Neutrophil (primary cell): ENCODE measurements around the gene STMN3.
"Not testable (repeated sequence)": the region's sequence is repeated elsewhere in the genome, so short reads cannot be mapped to it uniquely, and the experiment has no call there.

Source experiments
- H3K27ac ChIP-seq: fragments of 200-600 bp; sonication (generic); 2 replicates; pipeline ENCODE4 v1.5.1; 2016; ENCODE audit warnings: mild to moderate bottlenecking, moderate library complexity
- H3K27me3 ChIP-seq: fragments of 200-600 bp; sonication (generic); 2 replicates; pipeline ENCODE4 v1.6.0; 2016; ENCODE audit warnings: mild to moderate bottlenecking
- H3K36me3 ChIP-seq: fragments of 200-600 bp; sonication (generic); 2 replicates; pipeline ENCODE4 v1.5.1; 2017
- H3K4me1 ChIP-seq, 2 experiments: fragments of 200-600 bp in 1 of 2; sonication (generic) in 1 of 2; 1 replicate in 1 of 2; 2 replicates in 1 of 2; pipeline versions ENCODE4 v1.5.1 to v1.6.1; 2013 to 2016; ENCODE audit warnings: low read depth in 1 of 2, low read length in 1 of 2, mild to moderate bottlenecking in 1 of 2, moderate library complexity in 1 of 2; ENCODE audit not compliant: control insufficient read depth in 1 of 2, insufficient read depth in 1 of 2
- H3K4me3 ChIP-seq, 2 experiments: fragments of 200-600 bp in 1 of 2; sonication (generic) in 1 of 2; 1 replicate in 1 of 2; 2 replicates in 1 of 2; pipeline ENCODE4 v1.5.1; 2013 to 2016; ENCODE audit warnings: low read depth in 1 of 2, low read length in 1 of 2, mild to moderate bottlenecking in 1 of 2, moderate library complexity in 1 of 2
- H3K9me3 ChIP-seq: fragments of 200-600 bp; sonication (generic); 2 replicates; pipeline ENCODE4 v1.5.1; 2016
- CTCF ChIP-seq: fragments of 200-600 bp; sonication (generic); IDR thresholded peaks from 2 replicates; pipeline ENCODE4 v1.5.1; 2016; ENCODE audit warnings: antibody characterized with exemption

STMN3 gene

GRCh38 chr20:63661108-63661507 lies 7.9 kb upstream of the STMN3 start:
- Histone ChIP-seq H3K27me3 (no peaks in the 10 kb centered on the region), H3K4me3 (no peak overlapping the region), H3K4me1 (peaks cover 21 to 25% of the 10 kb centered on the region in 2 experiments), H3K9me3 (no peaks in the 10 kb centered on the region), H3K36me3 (peaks cover 21% of the 10 kb centered on the region), H3K27ac (no peak overlapping the region)
- no peak for TF ChIP-seq CTCF

GRCh38 chr20:63660622-63661021 lies 7.4 kb upstream of the STMN3 start:
- Histone ChIP-seq H3K4me3 (no peak overlapping the region), H3K4me1 (peaks cover 18 to 20% of the 10 kb centered on the region in 2 experiments), H3K27ac (no peak overlapping the region), H3K27me3 (peaks cover 4% of the 10 kb centered on the region), H3K36me3 (peaks cover 21% of the 10 kb centered on the region), H3K9me3 (no peaks in the 10 kb centered on the region)
- no peak for TF ChIP-seq CTCF

GRCh38 chr20:63660174-63660573 lies 7.0 kb upstream of the STMN3 start:
- not testable (repeated sequence) for H3K9me3 ChIP-seq, H3K27ac ChIP-seq, H3K4me3 ChIP-seq, H3K27me3 ChIP-seq
- peaks cover 18 to 20% of the 10 kb centered on the region in 2 experiments for H3K4me1 ChIP-seq
- H3K36me3 ChIP-seq = peaks cover 21% of the 10 kb centered on the region

GRCh38 chr20:63659370-63659769 lies 6.1 kb upstream of the STMN3 start:
- peaks cover 17% of the 10 kb centered on the region for H3K27me3 ChIP-seq
- H3K9me3 ChIP-seq = no peaks in the 10 kb centered on the region
- peaks cover 18 to 20% of the 10 kb centered on the region in 2 experiments for H3K4me1 ChIP-seq
- H3K36me3 ChIP-seq = peaks cover 21% of the 10 kb centered on the region
- no peak for TF ChIP-seq CTCF
- peak overlapping the region in 1 of 2 experiments; percentile 93 for H3K4me3 ChIP-seq
- H3K27ac ChIP-seq = no peak overlapping the region

- H3K4me1 ChIP-seq = peaks cover 20 to 22% of the 10 kb centered on the region in 2 experiments
- H3K9me3 ChIP-seq = no peaks in the 10 kb centered on the region
- H3K27me3 ChIP-seq = peaks cover 23% of the 10 kb centered on the region
- no peak for TF ChIP-seq CTCF
- peak overlapping the region; percentile 93 to 97 for H3K4me3 ChIP-seq
- H3K36me3 ChIP-seq = peaks cover 21% of the 10 kb centered on the region
- H3K27ac ChIP-seq = peak overlapping the region; percentile 66
Observed at GRCh38 chr20:63658749-63659187, 5.5 kb upstream of the STMN3 start.

GRCh38 chr20:63657937-63658748 lies 4.9 kb upstream of the STMN3 start, which contains the start of gene RTEL1:
Gene RTEL1, plus strand, starts transcription at chr20:63658312. Its CDS starts 1,091 bp downstream, at chr20:63659403.
- no peaks in the 10 kb centered on the region for H3K9me3 ChIP-seq
- peaks cover 23 to 26% of the 10 kb centered on the region in 2 experiments for H3K4me1 ChIP-seq
- TF ChIP-seq CTCF = peak; percentile 43
- H3K27ac ChIP-seq = peak within 1 kb of the TSS; percentile 66
- peaks cover 29% of the 10 kb centered on the region for H3K27me3 ChIP-seq
- peaks cover 17% of the 10 kb centered on the region for H3K36me3 ChIP-seq
- H3K4me3 ChIP-seq = peak within 1 kb of the TSS; percentile 93 to 97
